HCT116 (cell line): ENCODE data around the gene CACNA1C. TPM values are rescaled to one million over a fixed set of nuclear protein-coding genes. Genes with fewer than 3 reads are reported as not detected.

Source experiments
- ATAC-seq: fragments of 200-7000 bp; cut with Tn5 transposase; 2 replicates; pipeline ENCODE4 v1.9.1; 2020; ENCODE audit warnings: mild to moderate bottlenecking, moderate library complexity
- BruUV-seq: library from RNA; stranded (reverse); fragments of 400-500 nt; replicated peaks from 2 replicates; lab custom pipeline; 2021; lab: Mats Ljungman, UMichigan
- CTCF ChIA-PET: fragments of 300-600 bp; sonication (Branson Sonifier 250); formaldehyde crosslinking; loops from one replicate; lab custom pipeline; 2021; ENCODE audit warnings: antibody characterized with exemption; lab: Charles Lee
- POLR2A ChIA-PET: fragments of 300-600, 350-600 bp; sonication (Branson Sonifier 250); formaldehyde crosslinking; loops from one replicate; lab custom pipeline; 2021; ENCODE audit warnings: antibody characterized with exemption; lab: Charles Lee
- RAD21 ChIA-PET, 2 experiments: fragments of 300-600 bp; sonication (Branson Sonifier 250); formaldehyde crosslinking; loops; one replicate each; lab custom pipeline; 2023; ENCODE audit warnings: low total read pairs in 2 of 2; ENCODE audit not compliant: uncharacterized antibody in 2 of 2, unreplicated experiment in 2 of 2, low non-redundant PET in 1 of 2; lab: Charles Lee
- DNase-seq: peaks from one replicate; pipeline ENCODE4 v3.0.0-alpha.2; 2010; ENCODE audit warnings: low read depth, low spot score
- H2AFZ ChIP-seq: fragments of 200-600 bp; shearing (Covaris generic), sonication (generic); 2 replicates; pipeline ENCODE4 v1.6.1; 2017; ENCODE audit warnings: low read depth, mixed run types, mixed read lengths, antibody characterized with exemption, low read length; ENCODE audit not compliant: poor library complexity, severe bottlenecking
- H3K27ac ChIP-seq: 2 replicates; pipeline ENCODE4 v1.5.1; 2012; ENCODE audit warnings: low read depth, low read length
- H3K27me3 ChIP-seq: fragments of 200-600 bp; sonication (generic); 2 replicates; pipeline ENCODE4 v1.6.1; 2016; ENCODE audit warnings: mixed run types, low read length, mixed read lengths; ENCODE audit not compliant: insufficient read depth
- H3K36me3 ChIP-seq, 2 experiments: fragments of 200-500 bp in 1 of 2; fragments of 200-600 bp in 1 of 2; sonication (Bioruptor generic) in 1 of 2; sonication (generic) in 1 of 2; 2 replicates each; pipeline versions ENCODE4 v1.5.1 to v1.6.1; 2014 to 2016; ENCODE audit warnings: low read length in 2 of 2, inconsistent platforms in 1 of 2, mixed read lengths in 1 of 2, mixed run types in 1 of 2; ENCODE audit not compliant: insufficient read depth in 2 of 2, control insufficient read depth in 1 of 2
- H3K4me1 ChIP-seq, 2 experiments: fragments of 200-600 bp in 1 of 2; sonication (generic) in 1 of 2; 2 replicates each; pipeline versions ENCODE4 v1.5.1 to v1.6.1; 2012 to 2017; ENCODE audit warnings: low read length in 2 of 2, inconsistent platforms in 1 of 2, mild to moderate bottlenecking in 1 of 2, mixed read lengths in 1 of 2, mixed run types in 1 of 2, moderate library complexity in 1 of 2; ENCODE audit not compliant: insufficient read depth in 2 of 2, control insufficient read depth in 1 of 2
- H3K4me2 ChIP-seq: fragments of 200-600 bp; sonication (generic); 2 replicates; pipeline ENCODE4 v1.6.1; 2017; ENCODE audit warnings: mixed run types, low read length, mixed read lengths
- H3K4me3 ChIP-seq, 2 experiments: fragments of 200-600 bp in 1 of 2; sonication (generic) in 1 of 2; replicated peaks in 1 of 2; 2 replicates each; pipeline ENCODE4 v1.5.1; 2011 to 2016; ENCODE audit warnings: low read length in 2 of 2, control low read depth in 1 of 2, low read depth in 1 of 2, mild to moderate bottlenecking in 1 of 2, mixed read lengths in 1 of 2, mixed run types in 1 of 2
- H3K79me2 ChIP-seq: fragments of 200-600 bp; sonication (generic); 2 replicates; pipeline ENCODE4 v1.6.1; 2017; ENCODE audit warnings: mild to moderate bottlenecking, mixed run types, low read length, moderate library complexity, mixed read lengths; ENCODE audit not compliant: insufficient read depth
- H3K9ac ChIP-seq: fragments of 200-600 bp; sonication (generic); 2 replicates; pipeline ENCODE4 v1.6.1; 2016; ENCODE audit warnings: low read length, mixed read lengths
- H3K9me2 ChIP-seq: fragments of 200-600 bp; sonication (generic), shearing (Covaris generic); 2 replicates; pipeline ENCODE4 v1.6.1; 2017; ENCODE audit warnings: mixed run types, mild to moderate bottlenecking, moderate library complexity; ENCODE audit not compliant: insufficient read depth
- H3K9me3 ChIP-seq, 2 experiments: fragments of 200-500 bp in 1 of 2; fragments of 200-600 bp in 1 of 2; sonication (Bioruptor generic) in 1 of 2; sonication (generic) in 1 of 2; 2 replicates each; pipeline ENCODE4 v1.6.1; 2014 to 2017; ENCODE audit warnings: low read length in 2 of 2, mixed read lengths in 2 of 2, inconsistent platforms in 1 of 2, low read depth in 1 of 2, mild to moderate bottlenecking in 1 of 2, mixed run types in 1 of 2, moderate library complexity in 1 of 2; ENCODE audit not compliant: control insufficient read depth in 1 of 2, insufficient read depth in 1 of 2
- H4K20me1 ChIP-seq: fragments of 200-600 bp; sonication (generic), shearing (Covaris generic); 2 replicates; pipeline ENCODE4 v1.6.1; 2017; ENCODE audit warnings: mixed run types, mild to moderate bottlenecking, moderate library complexity; ENCODE audit not compliant: insufficient read depth
- ATF3 ChIP-seq: IDR thresholded peaks from 2 replicates; pipeline ENCODE4 v1.6.1; 2012
- CBX3 ChIP-seq: IDR thresholded peaks from 2 replicates; pipeline ENCODE4 v1.6.1; 2012; ENCODE audit warnings: low read depth
- CEBPB ChIP-seq: IDR thresholded peaks from 2 replicates; pipeline ENCODE4 v1.6.1; 2012; ENCODE audit warnings: low read depth
- CTCF ChIP-seq, 3 experiments: fragments of 200-600 bp in 1 of 3; sonication (generic) in 1 of 3; IDR thresholded peaks in 2 of 3; conservative IDR thresholded peaks in 1 of 3; 2 replicates each; pipeline ENCODE4 v1.5.1; 2012 to 2017; ENCODE audit warnings: low read depth in 2 of 3, low read length in 2 of 3, antibody characterized with exemption in 1 of 3, borderline replicate concordance in 1 of 3, control low read depth in 1 of 3, mild to moderate bottlenecking in 1 of 3, mixed read lengths in 1 of 3, mixed run types in 1 of 3, moderate library complexity in 1 of 3; ENCODE audit not compliant: insufficient read depth in 1 of 3
- EGR1 ChIP-seq: IDR thresholded peaks from 2 replicates; pipeline ENCODE4 v1.6.1; 2012; ENCODE audit warnings: low read depth
- ELF1 ChIP-seq: IDR thresholded peaks from 2 replicates; pipeline ENCODE4 v1.6.1; 2012; ENCODE audit warnings: low read depth, borderline replicate concordance
- EZH2phosphoT487 ChIP-seq: fragments of 200-600 bp; IDR thresholded peaks from 2 replicates; pipeline ENCODE4 v1.6.1; 2018; ENCODE audit warnings: antibody characterized with exemption, borderline replicate concordance
- FOSL1 ChIP-seq: IDR thresholded peaks from 2 replicates; pipeline ENCODE4 v1.6.1; 2012; ENCODE audit warnings: low read depth
- JUND ChIP-seq: IDR thresholded peaks from 2 replicates; pipeline ENCODE4 v1.6.1; 2012
- POLR2A ChIP-seq: IDR thresholded peaks from 2 replicates; pipeline ENCODE4 v1.7.0; 2011; ENCODE audit warnings: borderline replicate concordance; ENCODE audit not compliant: insufficient read depth, insufficient read length; ENCODE audit errors: extremely low read depth
- RAD21 ChIP-seq: IDR thresholded peaks from 2 replicates; pipeline ENCODE4 v1.6.1; 2012; ENCODE audit warnings: low read depth, mild to moderate bottlenecking
- SIN3A ChIP-seq: IDR thresholded peaks from 2 replicates; pipeline ENCODE4 v1.6.1; 2012; ENCODE audit warnings: low read depth
- SP1 ChIP-seq: IDR thresholded peaks from 2 replicates; pipeline ENCODE4 v1.6.1; 2012; ENCODE audit warnings: low read depth
- SRF ChIP-seq: IDR thresholded peaks from 2 replicates; pipeline ENCODE4 v1.6.1; 2012; ENCODE audit warnings: low read depth
- TCF7L2 ChIP-seq: IDR thresholded peaks from 2 replicates; pipeline ENCODE4 v1.7.0; 2011; ENCODE audit warnings: borderline replicate concordance, inconsistent platforms; ENCODE audit not compliant: insufficient read depth, insufficient read length; ENCODE audit errors: extremely low read depth
- YY1 ChIP-seq: IDR thresholded peaks from 2 replicates; pipeline ENCODE4 v1.6.1; 2011; ENCODE audit warnings: low read length, low read depth, moderate library complexity, mild to moderate bottlenecking; ENCODE audit not compliant: insufficient replicate concordance; ENCODE audit errors: extremely low read depth
- ZNF274 ChIP-seq: fragments of 200-500 bp; sonication (Bioruptor generic); IDR thresholded peaks from 2 replicates; pipeline ENCODE4 v1.6.1; 2014; ENCODE audit warnings: mild to moderate bottlenecking, low read depth, low read length, inconsistent platforms
- intact Hi-C: fragments of 100-400 bp; cut with micrococcal nuclease; formaldehyde crosslinking; loops from 2 replicates; pipeline ENCODE4 v1.10.0; 2022
- total RNA-seq: library from RNA; stranded (reverse); gene quantifications from one replicate; pipeline ENCODE4 v1.2.1, GENCODE V29; 2021; ENCODE audit not compliant: unreplicated experiment
- TF ChIP-seq, protein P1 (sequence below): IDR thresholded peaks from 2 replicates; pipeline ENCODE4 v1.6.1; 2012; ENCODE audit warnings: low read depth
- TF ChIP-seq, protein P2 (sequence below): IDR thresholded peaks from 2 replicates; pipeline ENCODE4 v1.6.1; 2011; ENCODE audit warnings: mild to moderate bottlenecking, low read length, moderate library complexity; ENCODE audit not compliant: insufficient replicate concordance; ENCODE audit errors: extremely low read depth

CACNA1C gene
- total RNA-seq, 1 experiment from 2014 or later: 0.05 TPM

DNA sequence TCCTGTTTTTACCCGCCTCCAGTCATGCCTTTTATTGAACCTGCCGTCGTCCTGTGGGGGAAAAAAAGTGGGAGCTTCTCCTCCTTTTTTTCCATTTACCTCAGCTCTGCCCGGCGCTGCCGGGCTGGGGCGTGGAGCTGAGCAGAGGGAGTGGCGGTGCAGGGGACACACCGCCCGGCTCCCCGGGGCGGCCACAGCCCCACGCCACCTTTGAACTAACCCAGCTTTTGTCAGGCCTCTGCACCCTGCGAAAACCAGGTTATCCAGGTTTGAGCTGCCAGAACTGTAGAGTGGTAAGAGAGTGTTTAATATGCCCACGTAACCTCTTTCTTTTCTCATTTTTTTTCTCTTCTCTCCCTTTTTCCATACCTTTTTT is 581.0 kb downstream of the CACNA1C start:
- H3K27me3 ChIP-seq: peaks cover 7% of the 10 kb centered on the region; the same call in 1 of the 2 replicates

More for the DNA sequence above, 581.0 kb downstream of the CACNA1C start:
- intact Hi-C loops: no loop called here
- H3K79me2 ChIP-seq: no peaks in the 10 kb centered on the region
- no peak overlapping the region for H3K27ac ChIP-seq
- no peaks in the 10 kb centered on the region for H3K4me1 ChIP-seq
- BruUV-seq: no TSS peak
- RAD21 ChIA-PET: no interaction called here
- CTCF ChIA-PET: no interaction called here
- H3K4me2 ChIP-seq: no peak overlapping the region
- DNase-seq (no peak), ATAC-seq (no peak)
- no peak overlapping the region for H3K9ac ChIP-seq
- no peaks in the 10 kb centered on the region for H3K36me3 ChIP-seq
- no peak for TF ChIP-seq POLR2A
- TF ChIP-seq YY1: no peak
- no peak for TF ChIP-seq TCF7L2
- TF ChIP-seq, protein P1, sequence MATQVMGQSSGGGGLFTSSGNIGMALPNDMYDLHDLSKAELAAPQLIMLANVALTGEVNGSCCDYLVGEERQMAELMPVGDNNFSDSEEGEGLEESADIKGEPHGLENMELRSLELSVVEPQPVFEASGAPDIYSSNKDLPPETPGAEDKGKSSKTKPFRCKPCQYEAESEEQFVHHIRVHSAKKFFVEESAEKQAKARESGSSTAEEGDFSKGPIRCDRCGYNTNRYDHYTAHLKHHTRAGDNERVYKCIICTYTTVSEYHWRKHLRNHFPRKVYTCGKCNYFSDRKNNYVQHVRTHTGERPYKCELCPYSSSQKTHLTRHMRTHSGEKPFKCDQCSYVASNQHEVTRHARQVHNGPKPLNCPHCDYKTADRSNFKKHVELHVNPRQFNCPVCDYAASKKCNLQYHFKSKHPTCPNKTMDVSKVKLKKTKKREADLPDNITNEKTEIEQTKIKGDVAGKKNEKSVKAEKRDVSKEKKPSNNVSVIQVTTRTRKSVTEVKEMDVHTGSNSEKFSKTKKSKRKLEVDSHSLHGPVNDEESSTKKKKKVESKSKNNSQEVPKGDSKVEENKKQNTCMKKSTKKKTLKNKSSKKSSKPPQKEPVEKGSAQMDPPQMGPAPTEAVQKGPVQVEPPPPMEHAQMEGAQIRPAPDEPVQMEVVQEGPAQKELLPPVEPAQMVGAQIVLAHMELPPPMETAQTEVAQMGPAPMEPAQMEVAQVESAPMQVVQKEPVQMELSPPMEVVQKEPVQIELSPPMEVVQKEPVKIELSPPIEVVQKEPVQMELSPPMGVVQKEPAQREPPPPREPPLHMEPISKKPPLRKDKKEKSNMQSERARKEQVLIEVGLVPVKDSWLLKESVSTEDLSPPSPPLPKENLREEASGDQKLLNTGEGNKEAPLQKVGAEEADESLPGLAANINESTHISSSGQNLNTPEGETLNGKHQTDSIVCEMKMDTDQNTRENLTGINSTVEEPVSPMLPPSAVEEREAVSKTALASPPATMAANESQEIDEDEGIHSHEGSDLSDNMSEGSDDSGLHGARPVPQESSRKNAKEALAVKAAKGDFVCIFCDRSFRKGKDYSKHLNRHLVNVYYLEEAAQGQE: no peak
- no peak for TF ChIP-seq CEBPB
- no peak for TF ChIP-seq EGR1
- no peak for TF ChIP-seq ZNF274
- no peak for TF ChIP-seq SRF
- TF ChIP-seq CTCF (IDR thresholded peaks at IDR 0.05 in 2 of 3, conservative IDR thresholded peaks at IDR 0.05 in 1 of 3; ENCODE audit: borderline replicate concordance in 1 of 3, insufficient read depth in 1 of 3, low read depth in 2 of 3, low read length in 2 of 3): no peak
- no peak for TF ChIP-seq CBX3
- no peak for TF ChIP-seq RAD21
- no peak for TF ChIP-seq ATF3
- TF ChIP-seq SIN3A: no peak
- no peak for TF ChIP-seq ELF1
- no peak for TF ChIP-seq EZH2phosphoT487
- no peak for TF ChIP-seq SP1
- no peak for TF ChIP-seq JUND
- TF ChIP-seq FOSL1: no peak
- TF ChIP-seq, protein P2, sequence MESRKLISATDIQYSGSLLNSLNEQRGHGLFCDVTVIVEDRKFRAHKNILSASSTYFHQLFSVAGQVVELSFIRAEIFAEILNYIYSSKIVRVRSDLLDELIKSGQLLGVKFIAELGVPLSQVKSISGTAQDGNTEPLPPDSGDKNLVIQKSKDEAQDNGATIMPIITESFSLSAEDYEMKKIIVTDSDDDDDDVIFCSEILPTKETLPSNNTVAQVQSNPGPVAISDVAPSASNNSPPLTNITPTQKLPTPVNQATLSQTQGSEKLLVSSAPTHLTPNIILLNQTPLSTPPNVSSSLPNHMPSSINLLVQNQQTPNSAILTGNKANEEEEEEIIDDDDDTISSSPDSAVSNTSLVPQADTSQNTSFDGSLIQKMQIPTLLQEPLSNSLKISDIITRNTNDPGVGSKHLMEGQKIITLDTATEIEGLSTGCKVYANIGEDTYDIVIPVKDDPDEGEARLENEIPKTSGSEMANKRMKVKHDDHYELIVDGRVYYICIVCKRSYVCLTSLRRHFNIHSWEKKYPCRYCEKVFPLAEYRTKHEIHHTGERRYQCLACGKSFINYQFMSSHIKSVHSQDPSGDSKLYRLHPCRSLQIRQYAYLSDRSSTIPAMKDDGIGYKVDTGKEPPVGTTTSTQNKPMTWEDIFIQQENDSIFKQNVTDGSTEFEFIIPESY: no peak
- H4K20me1 ChIP-seq: no peaks in the 10 kb centered on the region
- H2AFZ ChIP-seq: no peak overlapping the region
- H3K9me3 ChIP-seq: no peaks in the 10 kb centered on the region
- H3K9me2 ChIP-seq: no peaks in the 10 kb centered on the region
- POLR2A ChIA-PET: no interaction called here
- no peak overlapping the region for H3K4me3 ChIP-seq
